ENCODE measurements around the gene CRIP1.

DNA sequence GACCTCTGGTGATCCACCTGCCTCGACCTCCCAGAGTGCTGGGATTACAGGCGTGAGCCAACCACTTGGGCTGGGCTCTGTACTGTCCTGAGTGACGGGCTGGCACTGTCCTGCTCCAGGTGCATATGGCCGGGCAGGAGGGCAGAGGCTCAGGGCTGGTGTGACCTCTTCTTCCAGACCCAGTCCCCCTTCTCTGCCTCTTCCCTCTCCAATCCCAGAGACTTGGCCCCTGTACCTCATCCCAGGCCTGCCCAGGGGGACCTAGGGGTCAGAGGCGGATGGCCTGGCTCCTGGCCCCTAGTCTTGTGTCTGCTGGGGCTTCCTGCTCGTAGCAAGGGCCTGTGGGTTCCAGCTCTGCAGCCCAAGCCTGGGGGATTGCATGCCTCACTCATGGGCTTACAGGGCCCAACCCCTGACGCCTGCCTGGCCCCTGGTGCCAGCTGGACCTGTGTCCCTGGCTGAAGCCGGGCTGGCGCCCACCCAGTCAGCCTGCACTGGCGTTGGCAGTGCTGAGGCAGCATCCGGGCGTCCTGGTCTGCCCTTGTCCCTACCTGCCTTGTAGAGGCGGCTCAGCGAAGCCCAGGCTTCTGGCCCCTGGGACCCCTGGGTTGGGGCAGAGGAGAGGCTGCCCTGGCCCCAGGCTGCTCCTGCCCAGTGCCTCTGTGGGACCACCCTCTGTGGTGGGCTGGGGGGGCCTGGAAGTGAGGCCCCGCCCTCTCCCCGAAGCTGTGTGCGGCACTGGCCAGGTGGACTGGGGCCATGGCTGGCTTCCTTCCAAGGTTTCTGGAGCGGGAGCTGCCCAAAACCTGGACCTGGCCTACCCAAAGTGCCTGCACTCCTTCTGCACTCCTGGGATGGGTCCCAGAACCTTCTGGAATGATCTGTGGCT lies 8.7 kb downstream of the CRIP1 start:
- no peak for TF ChIP-seq CTCF (IDR thresholded peaks at IDR 0.05)
- no peak for TF ChIP-seq POLR2A (IDR thresholded peaks at IDR 0.05)
